Adrenal gland (tissue), 12 donors: Measurements from ENCODE around the gene ASS1. TPM values are rescaled to one million over a fixed set of nuclear protein-coding genes. Genes with fewer than 3 reads are reported as not detected.
A peak's percentile ranks its signal among the peaks of the same experiment; 100 is the strongest.

Experiments
- DNase-seq, 7 donors: peaks; one replicate each; pipeline ENCODE4 v3.0.0-alpha.2; 2019 to 2020
- H3K27ac ChIP-seq, 5 donors: fragments of 200-600 bp; sonication (generic) in 4 of 5; 1 replicate in 3 of 5; 2 replicates in 2 of 5; pipeline versions ENCODE4 v1.5.1 to v1.8.0; 2016 to 2020; ENCODE audit warnings: mild to moderate bottlenecking in 1 of 5
- H3K27me3 ChIP-seq: fragments of 200-600 bp; 2 replicates; pipeline ENCODE4 v1.8.0; 2021
- H3K36me3 ChIP-seq, 2 donors: fragments of 200-600 bp; replicated peaks in 1 of 2; 1 replicate in 1 of 2; 2 replicates in 1 of 2; pipeline versions ENCODE4 v1.5.1 to v1.8.0; 2018 to 2022
- H3K4me1 ChIP-seq, 2 donors: fragments of 200-600 bp; replicated peaks in 1 of 2; 1 replicate in 1 of 2; 2 replicates in 1 of 2; pipeline versions ENCODE4 v1.5.1 to v1.8.0; 2018 to 2021
- H3K4me3 ChIP-seq, 4 donors: fragments of 200-600 bp; sonication (generic) in 3 of 4; one replicate each; pipeline ENCODE4 v1.5.1; 2016 to 2018
- H3K9me3 ChIP-seq, 3 donors: fragments of 200-600 bp; sonication (generic) in 1 of 3; replicated peaks in 1 of 3; 1 replicate in 2 of 3; 2 replicates in 1 of 3; pipeline versions ENCODE4 v1.5.1 to v1.8.0; 2016 to 2021
- POLR2A ChIP-seq, 2 donors: fragments of 450-650 bp; IDR thresholded peaks; one replicate each; pipeline ENCODE4 v1.6.1; 2017; ENCODE audit warnings: antibody characterized with exemption in 2 of 2, mild to moderate bottlenecking in 2 of 2, moderate library complexity in 1 of 2
- WGBS, 4 donors: extraction: QIAGEN DNeasy Blood & Tissue Kit in 2 of 4; methylation state at CpG; one replicate each; pipeline versions ENCODE4 v1.1.5 to v1.1.7; 2013 to 2017; 5-methylcytosine and 5-hydroxymethylcytosine counted together
- intact Hi-C, 2 donors: fragments of 100-400 bp; cut with DNase I; formaldehyde crosslinking; loops; one replicate each; pipeline versions ENCODE4 v1.14.1 to v1.15.0; 2022 to 2023
- polyA plus RNA-seq, 3 donors: library from polyadenylated mRNA; stranded (reverse); fragments of 200-250 nt in 2 of 3; fragments of 350-450 nt in 1 of 3; fragmentation: Illumina TruSeq in 1 of 3; extraction: RNeasy Lipid Tissue Mini Kit (QIAGEN cat#74804) in 1 of 3; gene quantifications; one replicate each; pipeline ENCODE4 v1.2.3, GENCODE V29; 2013 to 2014
- total RNA-seq, 9 donors: library from RNA; depleted of rRNA in 4 of 9; stranded (reverse); fragments of >200 nt in 4 of 9; fragments of 120-200 nt in 1 of 9; fragmentation: NEBNext Ultra II Directional in 1 of 9; extraction: Animal tissue kit (Norgen Biotek cat#: 25700) in 1 of 9; gene quantifications; one replicate each; pipeline versions ENCODE4 v1.1.0 to v1.2.4, GENCODE V29; 2013 to 2023
- TF ChIP-seq, protein P1 (sequence below), 6 experiments: fragments of 450-650 bp in 4 of 6; fragments of 200-600 bp in 2 of 6; sonication (generic) in 1 of 6; IDR thresholded peaks; 1 replicate in 5 of 6; 2 replicates in 1 of 6; pipeline versions ENCODE4 v1.5.1 to v1.8.0; 2016 to 2021; ENCODE audit warnings: antibody characterized with exemption in 6 of 6, mild to moderate bottlenecking in 2 of 6, moderate library complexity in 1 of 6
- donor health status: healthy with polysubstance abuse.
- donor health status: Bipolar disorder and iron deficiency.
- donor health status: DM: yes; HTN: yes; CAD: no.
- donor health status: DM: no; HTN: no; CAD: no.
- donor health status: DM: no; HTN: no; CAD: no.
- donor health status: DM: yes; HTN: yes; CAD: no.

ASS1 gene
- total and polyA plus RNA-seq, 12 donors: 11.3 to 438 (median 232) TPM

DNA sequence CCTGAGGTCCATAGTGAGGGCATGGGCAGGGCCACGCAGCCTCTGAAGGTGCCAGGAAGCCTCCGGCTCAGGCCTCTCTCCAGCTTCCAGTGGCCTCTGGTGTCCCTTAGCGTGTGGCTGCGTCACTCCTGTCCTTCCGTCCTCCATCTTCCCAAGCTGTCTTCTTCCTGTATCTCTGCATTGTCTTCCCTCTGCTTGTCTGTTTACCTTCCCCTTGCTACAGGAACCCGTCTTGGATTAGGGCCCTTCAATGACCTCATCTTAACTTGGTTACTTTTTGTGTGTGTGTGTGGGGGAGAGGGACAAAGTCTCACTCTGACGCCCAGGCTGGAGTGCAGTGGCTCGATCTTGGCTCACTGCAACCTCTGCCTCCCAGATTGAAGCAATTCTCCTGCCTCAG lies 14.4 kb downstream of the ASS1 start:
- H3K27me3 ChIP-seq: no peaks in the 10 kb centered on the region
- no peaks in the 10 kb centered on the region for H3K36me3 ChIP-seq
- 83 to 90% (median 87%) methylated on average over 8 of the region's 8 CpGs for WGBS, 4 donors
- no peaks in the 10 kb centered on the region for H3K9me3 ChIP-seq
- H3K27ac ChIP-seq: no peak overlapping the region
- H3K4me1 ChIP-seq: peaks cover 0 to under 1% of the 10 kb centered on the region in 2 donors
- TF ChIP-seq, protein P1, sequence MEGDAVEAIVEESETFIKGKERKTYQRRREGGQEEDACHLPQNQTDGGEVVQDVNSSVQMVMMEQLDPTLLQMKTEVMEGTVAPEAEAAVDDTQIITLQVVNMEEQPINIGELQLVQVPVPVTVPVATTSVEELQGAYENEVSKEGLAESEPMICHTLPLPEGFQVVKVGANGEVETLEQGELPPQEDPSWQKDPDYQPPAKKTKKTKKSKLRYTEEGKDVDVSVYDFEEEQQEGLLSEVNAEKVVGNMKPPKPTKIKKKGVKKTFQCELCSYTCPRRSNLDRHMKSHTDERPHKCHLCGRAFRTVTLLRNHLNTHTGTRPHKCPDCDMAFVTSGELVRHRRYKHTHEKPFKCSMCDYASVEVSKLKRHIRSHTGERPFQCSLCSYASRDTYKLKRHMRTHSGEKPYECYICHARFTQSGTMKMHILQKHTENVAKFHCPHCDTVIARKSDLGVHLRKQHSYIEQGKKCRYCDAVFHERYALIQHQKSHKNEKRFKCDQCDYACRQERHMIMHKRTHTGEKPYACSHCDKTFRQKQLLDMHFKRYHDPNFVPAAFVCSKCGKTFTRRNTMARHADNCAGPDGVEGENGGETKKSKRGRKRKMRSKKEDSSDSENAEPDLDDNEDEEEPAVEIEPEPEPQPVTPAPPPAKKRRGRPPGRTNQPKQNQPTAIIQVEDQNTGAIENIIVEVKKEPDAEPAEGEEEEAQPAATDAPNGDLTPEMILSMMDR (IDR thresholded peaks at IDR 0.05): no peak
- TF ChIP-seq POLR2A (IDR thresholded peaks at IDR 0.05): no peak
- intact Hi-C loops: no loop called here
- no peak overlapping the region for H3K4me3 ChIP-seq
- DNase-seq: no peak

- intact Hi-C loops: loop anchor here in 1 of 2 donors (2.0 kb wide), 1 partner anchor 223 kb away; no protein-coding TSS in a partner anchor
- Histone ChIP-seq H3K27ac (no peak overlapping the region), H3K27me3 (no peaks in the 10 kb centered on the region), H3K9me3 (no peaks in the 10 kb centered on the region), H3K4me1 (no peaks in the 10 kb centered on the region), H3K36me3 (no peaks in the 10 kb centered on the region), H3K4me3 (no peak overlapping the region)
- DNase-seq: no peak
- 83 to 88% (median 85%) methylated on average over 8 to 11 of the region's 11 CpGs for WGBS, 4 donors
- no peak for TF ChIP-seq POLR2A (IDR thresholded peaks at IDR 0.05)
- TF ChIP-seq, protein P1 (IDR thresholded peaks at IDR 0.05): no peak
Measured at GRCh38 chr9:130459941-130460669, 15.3 kb downstream of the ASS1 start.

- TF ChIP-seq POLR2A (IDR thresholded peaks at IDR 0.05): no peak
- TF ChIP-seq, protein P1 (IDR thresholded peaks at IDR 0.05): peak; percentile 73 to 96 (median 92)
- peak in 6 of 7 donors; percentile 47 to 70 (median 58) for DNase-seq
- 19 to 55% (median 22%) methylated on average over 2 to 22 of the region's 22 CpGs; no CpG with 5 or more reads in 1 of the 4 donors for WGBS, 4 donors
- no peak overlapping the region for H3K4me3 ChIP-seq
- intact Hi-C loops: loop anchor here (1.0 to 2.0 kb wide), 2 partner anchors 222 kb away; no protein-coding TSS in a partner anchor
- H3K27ac ChIP-seq: no peak overlapping the region
- H3K27me3 ChIP-seq: no peaks in the 10 kb centered on the region
- no peaks in the 10 kb centered on the region for H3K36me3 ChIP-seq
- no peaks in the 10 kb centered on the region for H3K4me1 ChIP-seq
- H3K9me3 ChIP-seq: no peaks in the 10 kb centered on the region
Measured at GRCh38 chr9:130461218-130461630, 16.5 kb downstream of the ASS1 start.

GRCh38 chr9:130461731-130462130 lies 17.0 kb downstream of the ASS1 start:
- WGBS, 4 donors: 80 to 92% (median 87%) methylated on average over 4 to 11 of the region's 11 CpGs; no CpG with 5 or more reads in 1 of the 4 donors
- no peaks in the 10 kb centered on the region for H3K9me3 ChIP-seq
- H3K27ac ChIP-seq: no peak overlapping the region
- H3K36me3 ChIP-seq: no peaks in the 10 kb centered on the region
- intact Hi-C loops: loop anchor here (1.0 to 2.0 kb wide), 2 partner anchors 221 to 222 kb away; no protein-coding TSS in a partner anchor
- no peak for TF ChIP-seq POLR2A (IDR thresholded peaks at IDR 0.05)
- no peak for DNase-seq
- no peaks in the 10 kb centered on the region for H3K4me1 ChIP-seq
- no peak overlapping the region for H3K4me3 ChIP-seq
- H3K27me3 ChIP-seq: no peaks in the 10 kb centered on the region
